NCI-H524 (cell line): ENCODE results near the gene LNPEP.

Source experiments
- DNase-seq, 2 experiments: peaks; one replicate each; lab custom pipeline; 2025; lab: John Stamatoyannopoulos, UW

LNPEP gene

DNA sequence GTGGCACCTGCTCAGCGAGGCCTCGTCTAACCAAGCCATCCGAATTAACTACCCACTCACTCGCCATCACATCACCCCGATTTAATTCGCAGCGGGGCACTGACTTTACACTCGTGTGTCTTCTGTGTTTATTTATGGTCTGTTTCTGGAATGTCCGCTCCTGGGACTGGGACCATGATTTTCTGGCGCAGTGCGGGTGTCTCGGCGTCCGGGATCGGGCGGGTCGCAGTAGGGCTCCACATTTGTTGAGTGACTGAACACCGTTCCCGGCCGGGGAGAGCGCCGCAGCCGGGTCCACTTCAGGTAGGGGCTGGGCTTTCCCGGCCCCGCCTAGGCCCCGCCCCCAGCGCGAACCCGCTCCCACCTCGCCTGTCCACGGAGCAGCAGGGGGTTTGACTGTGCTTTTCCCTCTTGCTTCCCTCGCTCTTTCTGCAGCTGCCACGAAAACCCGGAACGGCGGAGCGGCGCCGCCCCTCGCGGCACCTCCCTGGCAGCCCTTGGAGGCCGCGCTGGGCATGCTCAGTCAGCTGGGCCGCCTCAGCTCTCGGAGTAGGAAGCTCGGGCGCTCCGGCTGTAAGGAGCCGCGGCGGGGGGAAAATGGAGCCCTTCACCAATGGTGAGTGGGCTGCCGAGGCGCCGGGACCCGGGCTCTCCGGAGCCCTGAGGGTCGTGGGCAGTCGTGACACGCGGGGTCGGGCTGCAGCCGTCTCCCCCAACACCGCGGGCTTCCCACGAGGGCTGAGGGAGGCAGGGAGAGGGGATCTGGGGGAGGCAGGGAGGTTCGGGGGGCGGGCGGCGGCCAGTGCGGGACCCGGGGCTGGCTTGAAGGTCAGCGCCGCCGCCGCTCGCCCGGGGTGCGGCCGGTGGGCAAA lies at the start of gene LNPEP:
Gene LNPEP, plus strand, starts transcription at position 522 of the 872 bp plus-strand sequence. Its CDS starts 76 bp downstream, at position 598.
- DNase-seq: peak; percentile 89 to 95

- DNase-seq: no peak
These were observed 42.5 kb upstream of the LNPEP start for GRCh38 chr5:96893342-96893741.

DNA sequence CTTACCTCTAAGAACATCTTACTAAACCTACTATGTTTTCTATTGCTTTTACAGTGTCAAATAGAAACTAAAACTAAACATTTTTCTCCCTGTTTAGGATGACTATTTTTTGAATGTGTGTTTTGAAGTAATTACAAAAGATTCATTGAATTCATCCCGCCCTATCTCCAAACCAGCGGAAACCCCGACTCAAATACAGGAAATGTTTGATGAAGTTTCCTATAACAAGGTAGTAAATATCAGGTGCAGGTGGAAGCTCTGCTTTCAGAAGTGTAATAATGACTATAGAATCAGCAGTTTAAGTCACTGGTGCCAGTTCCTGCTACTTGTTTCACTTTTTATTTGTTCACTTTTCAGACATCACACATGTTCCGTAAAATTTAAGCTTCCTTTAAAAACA lies 39.6 kb upstream of the LNPEP start:
- no peak for DNase-seq

DNA sequence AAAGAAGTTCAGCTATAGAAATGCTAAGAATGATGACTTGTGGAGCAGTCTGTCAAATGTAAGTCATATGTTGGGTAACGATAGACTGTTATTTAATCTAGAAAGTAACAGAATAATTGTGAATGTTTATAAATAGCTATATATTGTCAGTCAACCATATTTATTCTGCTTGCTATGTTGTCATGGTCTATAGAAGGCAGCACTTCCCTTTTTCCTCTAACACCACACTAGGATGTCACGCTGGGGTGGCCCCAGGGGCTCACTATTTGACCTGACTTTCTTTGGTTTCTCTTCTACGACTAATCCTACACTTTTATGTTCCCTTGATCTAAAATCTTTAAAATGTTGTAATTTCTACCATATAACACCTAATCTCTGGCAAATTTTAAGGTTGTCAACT lies 39.1 kb upstream of the LNPEP start:
- DNase-seq: no peak

- DNase-seq: no peak
These were observed 34.5 kb upstream of the LNPEP start for GRCh38 chr5:96901384-96901783.

GRCh38 chr5:96901841-96902240 lies 34.0 kb upstream of the LNPEP start:
- DNase-seq: no peak

- DNase-seq: no peak
These were observed 33.0 kb upstream of the LNPEP start for GRCh38 chr5:96902876-96903275.

DNA sequence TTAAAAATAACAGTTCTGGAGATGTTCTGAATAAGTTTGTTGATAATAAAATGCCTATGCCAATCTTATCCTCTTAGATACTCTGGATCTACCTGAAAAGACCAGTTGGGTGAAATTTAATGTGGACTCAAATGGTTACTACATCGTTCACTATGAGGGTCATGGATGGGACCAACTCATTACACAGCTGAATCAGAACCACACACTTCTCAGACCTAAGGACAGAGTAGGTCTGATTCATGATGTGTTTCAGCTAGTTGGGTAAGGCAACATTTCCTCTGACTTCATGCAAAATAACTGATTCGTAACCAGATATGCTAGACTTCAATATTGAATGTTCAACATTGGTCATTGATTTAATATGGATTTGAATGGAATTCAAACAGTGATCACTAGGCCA lies 32.6 kb upstream of the LNPEP start:
- no peak for DNase-seq

DNA sequence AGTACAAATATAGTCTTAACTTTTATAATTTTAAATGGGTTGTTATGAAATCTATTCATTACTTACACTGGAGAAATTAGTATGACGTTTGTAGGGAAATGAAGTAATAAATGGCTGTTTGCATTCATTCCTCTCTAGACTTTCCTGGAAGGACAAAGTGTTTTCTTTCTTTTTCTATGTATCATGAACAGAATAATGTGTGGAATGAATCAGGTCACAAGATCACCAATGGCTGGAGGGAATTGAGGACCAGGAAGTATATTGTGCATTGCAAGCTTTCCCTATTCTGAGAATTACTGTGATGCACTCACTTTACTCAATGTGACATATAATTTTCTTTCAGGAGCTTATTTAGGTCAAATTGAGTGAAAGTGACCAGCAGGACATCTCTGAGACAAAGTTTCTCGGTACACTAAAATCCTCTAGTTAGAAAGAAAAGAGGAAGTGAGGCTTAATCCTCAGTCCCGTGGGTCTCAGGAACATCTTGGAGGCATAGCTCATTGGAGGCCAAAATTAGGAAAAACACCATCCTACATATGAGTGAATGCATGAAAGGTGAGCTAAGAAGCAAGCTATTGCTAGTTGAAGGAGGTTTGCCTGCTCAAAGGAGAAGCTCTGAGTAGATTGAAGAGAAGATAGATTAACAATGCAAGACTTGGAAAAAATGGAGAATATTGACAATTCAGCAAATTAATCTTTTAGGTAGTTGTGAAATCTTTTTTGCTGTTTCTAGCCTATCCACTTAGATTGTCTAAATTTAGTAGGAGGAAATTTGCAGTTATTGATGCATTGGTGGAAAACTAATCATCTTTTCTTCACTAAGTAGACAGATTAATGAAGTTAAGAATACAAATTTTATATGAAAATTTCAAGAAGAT lies 31.6 kb upstream of the LNPEP start:
- DNase-seq: no peak

- no peak for DNase-seq
These were observed 30.0 kb upstream of the LNPEP start for GRCh38 chr5:96905864-96906263.

- no peak for DNase-seq
These were observed 26.9 kb upstream of the LNPEP start for GRCh38 chr5:96909003-96909402.

DNA sequence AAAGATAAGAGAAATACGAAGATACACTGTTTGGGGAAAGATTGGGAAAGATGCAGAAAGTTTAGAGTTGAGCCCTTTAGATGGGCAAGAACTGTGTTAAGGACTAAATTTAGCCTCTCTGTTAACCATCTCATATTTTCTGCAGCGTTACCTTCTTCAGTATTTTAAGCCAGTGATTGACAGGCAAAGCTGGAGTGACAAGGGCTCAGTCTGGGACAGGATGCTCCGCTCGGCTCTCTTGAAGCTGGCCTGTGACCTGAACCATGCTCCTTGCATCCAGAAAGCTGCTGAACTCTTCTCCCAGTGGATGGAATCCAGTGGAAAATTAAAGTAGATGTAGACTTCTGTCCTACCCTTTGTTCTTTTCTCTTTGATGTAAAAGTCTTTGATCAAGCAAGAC lies 26.4 kb upstream of the LNPEP start:
- no peak for DNase-seq

DNA sequence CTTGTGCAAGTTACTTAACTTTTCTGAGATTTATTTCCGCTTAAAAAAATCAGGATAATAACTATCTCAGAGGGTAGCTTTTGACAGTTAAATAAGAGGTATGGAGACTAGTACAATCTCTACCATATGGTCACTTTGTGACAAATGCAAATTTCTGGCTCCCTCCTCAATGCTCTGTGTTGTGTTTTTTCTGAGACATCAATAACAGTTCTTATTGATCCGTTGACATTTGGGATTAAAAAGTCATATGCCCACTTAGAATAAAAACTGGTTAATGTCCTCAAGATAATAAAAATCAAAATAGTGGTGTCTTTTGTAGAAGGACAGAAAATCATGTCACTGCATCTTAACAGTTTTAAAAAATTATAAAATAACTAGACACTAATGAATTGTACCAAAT lies 24.7 kb upstream of the LNPEP start:
- DNase-seq: peak in 1 of 2 experiments; percentile 3

- no peak for DNase-seq
These were observed 22.6 kb upstream of the LNPEP start for GRCh38 chr5:96913233-96913632.

- no peak for DNase-seq
These were observed 16.1 kb upstream of the LNPEP start for GRCh38 chr5:96919754-96920197.

DNA sequence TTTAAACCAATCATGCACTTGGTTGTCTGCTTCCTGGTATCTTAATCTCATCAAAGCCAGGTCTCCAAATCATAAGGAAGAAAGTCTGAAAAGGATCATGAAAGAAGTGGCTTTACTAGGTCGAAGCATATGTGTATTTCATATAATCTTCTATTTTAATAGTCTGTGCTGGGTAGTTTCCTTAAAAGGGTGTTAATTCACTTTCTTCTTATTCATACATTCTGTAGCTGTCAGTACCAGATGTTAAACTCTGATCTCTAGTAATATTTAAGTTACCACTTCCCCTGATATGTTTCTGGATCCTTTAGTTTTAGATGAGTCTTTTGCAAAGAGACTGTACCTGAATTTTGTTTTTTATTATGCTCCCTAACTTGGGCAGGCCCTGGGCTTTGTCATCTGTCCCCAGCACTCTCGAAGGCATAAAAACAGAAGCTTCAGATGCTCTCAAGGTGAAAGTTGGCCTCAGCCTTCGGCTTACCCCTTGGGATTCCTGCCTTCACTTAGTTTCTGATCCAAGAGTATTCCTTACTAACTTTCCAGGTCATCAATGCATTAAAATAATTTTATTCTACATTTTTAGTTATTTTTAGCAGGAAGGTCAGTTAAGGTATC lies 15.0 kb upstream of the LNPEP start:
- no peak for DNase-seq

DNA sequence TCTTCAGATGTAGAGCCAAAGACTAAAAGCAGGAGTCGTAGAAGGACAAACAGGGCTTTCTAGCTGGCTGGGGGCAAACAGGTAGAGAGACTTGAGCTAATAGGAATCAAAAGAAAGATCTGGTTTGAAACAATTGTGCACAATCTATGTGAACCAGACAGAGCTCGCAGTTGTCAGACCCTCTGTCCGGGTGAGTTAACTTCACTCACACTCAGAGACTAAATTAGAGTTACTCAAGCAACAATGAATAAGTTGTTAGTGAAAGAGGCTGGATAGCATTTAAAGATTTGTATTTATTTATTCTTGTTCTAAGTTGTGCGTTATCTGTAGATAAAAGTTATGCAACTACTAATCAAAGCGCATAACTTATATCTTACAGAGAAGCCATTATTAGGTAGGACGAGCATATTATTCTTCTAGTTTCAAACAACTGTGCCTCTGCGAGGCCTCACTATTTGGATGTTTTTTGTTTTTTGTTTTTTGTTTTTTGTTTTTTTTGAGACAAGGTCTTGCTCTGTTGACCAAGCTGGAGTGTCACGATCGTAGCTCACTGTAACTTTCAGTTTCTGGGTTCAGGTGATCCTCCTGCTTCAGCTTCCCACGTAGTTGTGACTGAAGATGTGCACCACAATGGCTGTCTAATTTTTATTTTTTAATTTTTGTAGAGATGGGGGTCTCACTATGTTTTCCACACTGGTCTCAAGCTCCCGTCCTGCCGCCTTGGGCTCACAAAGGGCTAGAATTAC lies 13.2 kb upstream of the LNPEP start:
- DNase-seq: no peak

GRCh38 chr5:96924016-96924443 lies 11.8 kb upstream of the LNPEP start:
- DNase-seq: no peak

GRCh38 chr5:96926276-96926675 lies 9.6 kb upstream of the LNPEP start:
- DNase-seq: no peak

- no peak for DNase-seq
These were observed 8.9 kb upstream of the LNPEP start for GRCh38 chr5:96927008-96927407.

DNA sequence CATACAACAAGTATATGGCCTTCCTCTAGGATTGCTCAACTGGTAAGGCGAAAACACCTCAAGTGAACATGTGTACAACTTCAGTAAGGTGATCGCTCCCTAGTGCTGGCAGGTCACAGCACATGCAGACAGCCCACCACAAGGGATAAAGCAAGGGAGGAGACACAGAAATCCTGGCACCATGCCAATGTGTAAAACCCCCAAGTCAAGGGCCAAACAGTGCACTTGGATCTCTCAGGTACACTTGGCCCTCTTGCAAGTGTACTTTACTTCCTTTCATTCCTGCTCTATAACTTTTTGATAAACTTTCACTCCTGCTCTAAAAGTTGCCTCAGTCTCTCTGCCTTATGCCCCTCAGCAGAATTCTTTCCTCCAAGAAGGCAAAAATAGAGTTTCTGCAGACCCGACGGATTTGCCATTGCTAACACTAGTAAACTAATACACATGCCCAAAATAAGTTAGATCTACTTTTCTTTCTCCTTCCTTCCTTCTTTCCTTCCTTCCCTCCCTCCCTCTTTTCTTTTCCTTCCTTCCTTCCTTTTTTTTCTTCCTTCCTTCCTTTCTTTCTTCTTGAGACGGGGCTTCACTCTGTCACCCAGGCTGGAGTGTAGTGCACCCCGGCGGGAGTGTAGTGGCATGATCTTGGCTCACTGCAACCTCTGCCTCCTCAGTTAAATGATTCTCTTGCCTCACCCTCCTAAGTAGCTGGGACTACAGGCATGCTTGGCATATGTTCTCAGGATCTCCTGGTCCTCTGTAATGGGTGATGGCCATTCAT lies 6.8 kb upstream of the LNPEP start:
- DNase-seq: no peak
